HAP-1 (cell line): ENCODE measurements around the gene NR2E3.

Experiments
- DNase-seq, 2 experiments: peaks; one replicate each; pipeline ENCODE4 v3.0.0-alpha.2; 2016 to 2020; ENCODE audit warnings: low spot score in 2 of 2
- H3K27me3 ChIP-seq: fragments of 250-450 bp; sonication (Bioruptor Pico); 2 replicates; pipeline ENCODE4 v1.5.1; 2020; ENCODE audit warnings: low read depth, mild to moderate bottlenecking, moderate library complexity
- H3K36me3 ChIP-seq: fragments of 250-450 bp; sonication (Bioruptor Pico); replicated peaks from 2 replicates; pipeline ENCODE4 v1.5.1; 2020; ENCODE audit warnings: mild to moderate bottlenecking
- H3K4me1 ChIP-seq: fragments of 250-450 bp; sonication (Bioruptor Pico); 2 replicates; pipeline ENCODE4 v1.5.1; 2020; ENCODE audit warnings: mild to moderate bottlenecking
- H3K4me3 ChIP-seq: fragments of 250-450 bp; sonication (Bioruptor Pico); 2 replicates; pipeline ENCODE4 v1.5.1; 2020; ENCODE audit warnings: mild to moderate bottlenecking, moderate library complexity
- H3K9me3 ChIP-seq: fragments of 250-450 bp; sonication (Bioruptor Pico); 2 replicates; pipeline ENCODE4 v1.5.1; 2020; ENCODE audit warnings: mild to moderate bottlenecking, moderate library complexity
- in situ Hi-C: fragments of 300-500 bp; cut with MboI; formaldehyde crosslinking; loops from 3 replicates; pipeline ENCODE4 v1.14.3; 2020; ENCODE audit warnings: low sequenced_read_pairs, inconsistent platforms, mixed read lengths

Gene NR2E3

DNA sequence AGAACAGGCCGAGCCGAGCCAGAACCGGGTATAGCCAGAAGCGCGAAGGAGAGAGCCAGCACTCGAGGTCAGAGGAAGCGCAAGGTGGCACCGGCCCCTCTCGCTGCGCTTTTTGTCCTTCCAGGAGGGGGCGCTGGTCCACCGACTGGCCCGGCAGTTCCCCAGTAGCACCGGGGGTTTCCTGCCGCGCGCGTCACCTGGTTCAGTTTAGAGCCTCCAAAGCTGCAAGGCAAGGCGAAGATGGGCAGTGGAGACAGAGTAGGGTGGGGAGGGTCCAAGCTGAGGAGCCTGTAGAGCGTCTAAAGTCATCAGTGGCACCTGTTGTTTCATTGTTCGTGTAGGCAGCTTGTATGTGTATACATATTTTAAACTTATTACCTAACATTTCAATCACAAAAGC, 7.6 kb upstream of the NR2E3 start:
- DNase-seq: peak; percentile 45 to 87
- Histone ChIP-seq H3K4me1 (no peaks in the 10 kb centered on the region; the same call in 1 of the 2 replicates), H3K4me3 (no peak overlapping the region), H3K9me3 (no peaks in the 10 kb centered on the region), H3K27me3 (no peaks in the 10 kb centered on the region), H3K36me3 (no peaks in the 10 kb centered on the region)
- in situ Hi-C loops: no loop called here

DNA sequence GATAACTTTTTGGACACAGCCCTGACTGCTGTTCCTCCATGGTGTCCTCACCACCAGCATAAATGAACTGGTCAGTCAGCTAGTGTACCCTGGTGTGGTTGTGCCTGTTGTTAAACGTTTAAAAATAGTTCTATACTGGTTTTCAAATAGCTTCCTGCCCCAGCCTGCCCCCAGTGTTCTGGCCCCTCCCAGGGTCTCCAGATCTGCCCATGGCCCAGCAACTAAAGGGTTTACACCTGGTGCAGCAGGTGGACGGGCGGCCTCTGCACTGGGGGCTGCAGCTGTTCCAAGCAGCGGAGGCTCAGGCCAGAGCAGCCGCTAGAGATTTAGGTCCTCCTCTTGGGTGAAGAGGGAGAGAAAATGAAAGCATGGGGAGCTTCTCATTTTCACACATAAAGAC, 6.1 kb upstream of the NR2E3 start:
- H3K9me3 ChIP-seq: no peaks in the 10 kb centered on the region
- H3K4me1 ChIP-seq: no peaks in the 10 kb centered on the region; the same call in 1 of the 2 replicates
- no peak overlapping the region for H3K4me3 ChIP-seq
- no peaks in the 10 kb centered on the region for H3K36me3 ChIP-seq
- DNase-seq: no peak
- in situ Hi-C loops: no loop called here
- H3K27me3 ChIP-seq: no peaks in the 10 kb centered on the region

DNA sequence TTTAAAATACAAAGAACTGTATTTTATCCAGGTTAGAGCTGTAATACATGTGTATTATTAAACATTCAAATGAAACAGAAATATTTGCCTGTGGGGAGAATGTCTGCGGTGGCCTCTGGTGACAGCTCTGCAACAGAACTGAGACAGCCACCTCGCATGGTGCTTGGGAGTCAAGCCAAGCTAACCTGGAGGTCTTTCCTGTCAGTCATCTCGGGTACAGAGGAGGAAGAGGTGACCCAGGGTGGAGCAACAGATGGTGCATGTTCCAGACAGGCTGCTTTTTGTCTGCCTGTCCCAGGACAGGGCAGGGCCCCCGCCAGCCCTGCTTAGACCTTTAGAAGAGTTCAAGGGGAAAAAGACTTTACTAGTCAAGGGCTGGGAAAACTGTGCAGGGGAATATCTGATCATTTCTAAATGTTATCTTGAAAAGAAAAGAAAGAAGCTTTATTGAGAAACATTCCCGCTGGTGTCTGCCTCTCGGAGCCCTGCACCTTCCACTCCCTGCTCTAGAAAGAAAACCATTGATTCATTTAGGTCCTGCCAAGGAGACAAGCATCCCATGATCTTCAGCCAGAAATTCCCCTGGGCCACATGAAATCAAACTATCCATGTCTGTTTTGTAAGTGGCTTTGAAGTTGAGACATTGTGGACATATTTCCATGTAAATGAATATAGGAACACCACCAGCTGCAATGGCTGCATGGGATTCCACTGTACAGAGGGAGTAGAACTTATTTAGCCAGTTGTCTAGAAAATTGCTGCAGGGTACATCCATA, 5.5 kb upstream of the NR2E3 start:
- H3K4me3 ChIP-seq: no peak overlapping the region
- no peaks in the 10 kb centered on the region for H3K9me3 ChIP-seq
- no peaks in the 10 kb centered on the region for H3K36me3 ChIP-seq
- H3K27me3 ChIP-seq: no peaks in the 10 kb centered on the region
- in situ Hi-C loops: loop anchor here (5.0 kb wide), 1 partner anchor 352 kb away; no protein-coding TSS in a partner anchor
- peak in 1 of 2 experiments; percentile 28 for DNase-seq
- no peaks in the 10 kb centered on the region; the same call in 1 of the 2 replicates for H3K4me1 ChIP-seq

DNA sequence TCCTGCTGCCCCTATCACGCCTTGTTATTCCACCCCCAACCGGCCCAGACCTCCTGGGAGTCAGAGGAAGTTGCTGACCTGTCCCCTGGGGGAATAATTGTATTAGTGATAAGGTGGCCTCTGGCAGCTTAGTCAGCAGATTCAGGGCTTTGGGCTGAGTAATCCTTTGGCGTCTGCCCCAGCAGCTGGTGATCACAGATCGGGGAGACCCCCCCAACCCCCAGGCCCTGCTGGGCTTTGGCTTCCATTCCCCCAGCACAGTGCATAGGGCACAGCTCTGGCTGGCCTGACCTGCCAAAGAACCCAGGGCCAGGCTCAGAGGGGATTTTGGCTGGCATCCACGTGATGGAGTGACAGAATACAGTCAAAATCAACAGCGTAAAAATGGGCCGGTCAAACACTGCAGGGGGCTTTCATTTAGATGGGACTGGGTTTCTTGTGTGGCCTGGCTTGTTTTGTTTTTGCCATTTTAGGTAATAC, 3.9 kb upstream of the NR2E3 start:
- DNase-seq: no peak
- Histone ChIP-seq H3K27me3 (no peaks in the 10 kb centered on the region), H3K4me3 (no peak overlapping the region), H3K9me3 (no peaks in the 10 kb centered on the region), H3K4me1 (no peaks in the 10 kb centered on the region; the same call in 1 of the 2 replicates), H3K36me3 (no peaks in the 10 kb centered on the region)
- in situ Hi-C loops: loop anchor here (5.0 kb wide), 1 partner anchor 351 kb away; no protein-coding TSS in a partner anchor

DNA sequence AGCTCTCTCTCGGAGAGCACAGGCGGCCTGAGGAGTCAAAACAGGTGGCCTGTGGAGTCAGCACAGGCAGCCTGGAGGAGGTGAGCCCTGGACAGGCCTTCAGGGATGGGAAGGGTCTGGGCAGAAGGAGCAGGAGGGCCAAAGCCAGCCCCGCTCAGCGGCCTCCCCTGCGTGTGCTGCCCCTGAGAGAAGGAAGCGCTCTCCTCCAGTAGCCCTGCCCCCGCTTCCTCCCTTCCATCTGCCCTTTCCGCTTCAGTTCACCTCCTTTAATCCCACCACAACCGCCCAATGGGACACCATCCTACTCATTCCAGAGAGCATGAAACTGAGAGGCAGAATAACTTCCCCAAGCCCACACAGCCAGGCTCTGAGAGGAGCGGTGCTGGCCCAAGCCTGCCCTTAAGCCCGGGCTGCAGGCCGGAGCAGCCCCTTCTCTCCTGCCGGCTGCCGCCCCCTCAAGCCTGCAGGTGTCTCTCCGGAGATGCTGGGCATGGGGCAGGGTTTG, 3.2 kb upstream of the NR2E3 start:
- in situ Hi-C loops: loop anchor here (5.0 kb wide), 1 partner anchor 350 kb away; no protein-coding TSS in a partner anchor
- Histone ChIP-seq H3K4me3 (no peak overlapping the region), H3K9me3 (no peaks in the 10 kb centered on the region), H3K4me1 (no peaks in the 10 kb centered on the region; the same call in 1 of the 2 replicates), H3K36me3 (no peaks in the 10 kb centered on the region), H3K27me3 (no peaks in the 10 kb centered on the region)
- DNase-seq: no peak

DNA sequence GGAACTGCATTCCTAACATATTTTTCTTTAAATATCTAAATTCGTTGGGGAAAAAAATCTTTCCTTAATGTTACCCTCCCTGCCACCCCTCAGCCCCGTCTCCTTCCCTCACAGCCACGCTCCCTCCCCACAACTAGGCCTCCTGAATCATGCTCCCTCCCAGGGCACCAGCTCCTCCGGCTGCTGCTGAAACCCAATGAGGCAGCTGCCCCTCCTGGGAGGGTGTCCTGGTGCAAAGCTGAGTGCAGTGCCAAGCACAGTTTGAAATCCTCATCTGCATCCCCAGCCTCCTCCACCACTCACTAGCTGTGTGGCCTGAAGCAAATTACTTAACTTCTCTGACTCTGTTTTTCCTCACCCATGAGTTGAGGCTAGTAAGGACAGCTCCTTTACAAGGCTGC, 2.7 kb upstream of the NR2E3 start:
- no peaks in the 10 kb centered on the region for H3K27me3 ChIP-seq
- H3K4me3 ChIP-seq: no peak overlapping the region
- H3K36me3 ChIP-seq: no peaks in the 10 kb centered on the region
- in situ Hi-C loops: loop anchor here (5.0 kb wide), 1 partner anchor 350 kb away; no protein-coding TSS in a partner anchor
- H3K9me3 ChIP-seq: no peaks in the 10 kb centered on the region
- H3K4me1 ChIP-seq: no peaks in the 10 kb centered on the region; the same call in 1 of the 2 replicates
- DNase-seq: no peak

DNA sequence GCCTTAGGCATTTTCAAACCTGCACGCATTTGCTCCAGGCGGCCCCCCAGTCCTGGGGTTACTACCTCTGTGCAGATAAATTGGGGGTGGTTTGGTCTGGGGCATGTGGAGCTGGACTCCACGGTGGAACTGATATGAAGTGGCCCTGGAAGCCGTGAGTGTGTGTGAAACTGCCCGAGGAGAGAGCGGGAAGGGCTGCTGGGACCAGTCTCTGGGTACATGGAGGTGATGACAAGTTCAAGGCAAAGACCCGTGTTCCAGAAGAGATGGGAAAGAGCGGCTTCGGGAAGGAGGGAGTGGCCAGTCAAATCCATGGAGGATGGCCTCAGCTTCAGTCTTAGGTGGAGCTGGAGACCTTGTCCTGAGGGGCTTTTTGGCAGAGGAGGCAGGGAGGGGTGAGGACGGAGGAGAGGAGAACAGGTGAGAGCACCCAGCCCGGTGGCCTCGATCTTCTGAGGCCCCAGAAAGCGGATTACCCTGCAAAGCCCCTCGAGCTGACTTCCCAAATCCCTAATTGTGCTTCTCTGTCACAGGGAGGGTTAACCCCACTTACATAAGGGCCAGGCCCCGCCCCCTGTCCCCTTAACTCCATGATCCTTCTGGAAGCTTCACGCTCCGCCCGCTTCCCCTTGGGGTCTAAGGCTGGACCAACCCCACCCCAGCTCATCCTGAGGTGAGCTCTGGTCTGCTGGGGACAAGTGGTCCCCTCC, 1.9 kb upstream of the NR2E3 start:
- in situ Hi-C loops: loop anchor here (5.0 kb wide), 1 partner anchor 349 kb away; no protein-coding TSS in a partner anchor
- no peaks in the 10 kb centered on the region for H3K36me3 ChIP-seq
- no peaks in the 10 kb centered on the region; the same call in 1 of the 2 replicates for H3K4me1 ChIP-seq
- DNase-seq: no peak
- H3K27me3 ChIP-seq: no peaks in the 10 kb centered on the region
- H3K9me3 ChIP-seq: no peaks in the 10 kb centered on the region
- H3K4me3 ChIP-seq: no peak overlapping the region

DNA sequence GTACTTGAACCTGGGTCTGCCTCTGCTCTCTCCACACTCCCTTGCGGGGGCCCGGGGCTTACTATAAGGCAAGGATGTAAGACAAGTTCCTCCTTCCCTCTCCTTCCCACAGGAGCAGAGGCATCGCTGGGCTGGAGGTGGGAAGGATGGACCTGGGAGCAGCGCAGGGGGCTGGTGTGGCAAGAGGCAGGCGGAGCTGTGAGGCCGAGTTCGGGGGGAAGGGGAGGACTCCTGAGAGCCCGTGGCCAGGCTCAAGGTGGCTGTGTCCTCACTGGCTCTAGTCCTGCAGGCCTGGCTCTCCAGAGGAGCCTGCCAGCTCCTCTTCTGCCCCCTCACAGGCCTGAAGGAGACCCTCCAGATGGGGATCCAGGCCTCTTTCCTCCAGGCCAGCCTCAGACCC, 1.0 kb upstream of the NR2E3 start:
- in situ Hi-C loops: loop anchor here (5.0 kb wide), 1 partner anchor 348 kb away; no protein-coding TSS in a partner anchor
- Histone ChIP-seq H3K9me3 (no peaks in the 10 kb centered on the region), H3K36me3 (no peaks in the 10 kb centered on the region), H3K27me3 (no peaks in the 10 kb centered on the region), H3K4me1 (no peaks in the 10 kb centered on the region; the same call in 1 of the 2 replicates), H3K4me3 (no peak overlapping the region)
- DNase-seq: no peak

DNA sequence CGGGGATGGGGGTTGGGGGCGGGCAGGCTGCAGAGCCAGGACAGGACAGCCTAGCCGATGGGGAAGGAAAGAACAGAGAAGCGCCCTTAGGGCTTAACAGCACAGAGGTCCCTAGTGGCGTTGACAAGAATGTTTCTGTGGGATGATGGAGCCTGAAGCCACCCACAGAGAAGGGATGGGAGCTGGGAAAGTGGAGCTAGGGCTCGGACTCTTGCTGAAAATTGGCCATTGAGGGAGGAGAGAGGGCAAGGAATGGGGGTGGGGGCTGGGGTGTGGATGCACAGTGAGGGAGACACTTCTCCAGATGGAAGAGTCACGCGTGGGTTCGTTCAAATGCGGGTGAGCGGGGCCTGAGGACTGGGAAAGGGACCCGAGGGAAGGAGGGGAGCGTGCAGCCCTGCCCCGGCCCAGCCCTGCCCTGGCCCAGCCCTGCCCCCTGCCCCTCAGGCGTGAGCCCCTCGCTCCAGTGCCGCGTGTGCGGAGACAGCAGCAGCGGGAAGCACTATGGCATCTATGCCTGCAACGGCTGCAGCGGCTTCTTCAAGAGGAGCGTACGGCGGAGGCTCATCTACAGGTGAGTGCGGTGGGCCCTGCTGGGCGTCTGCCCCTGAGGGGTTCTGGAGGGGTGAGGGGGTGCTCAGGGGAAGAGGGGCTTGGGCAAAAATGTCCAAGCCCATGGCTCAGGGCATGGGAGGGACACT, 832 bp downstream of the NR2E3 start:
- in situ Hi-C loops: no loop called here
- H3K4me3 ChIP-seq: no peak overlapping the region

DNA sequence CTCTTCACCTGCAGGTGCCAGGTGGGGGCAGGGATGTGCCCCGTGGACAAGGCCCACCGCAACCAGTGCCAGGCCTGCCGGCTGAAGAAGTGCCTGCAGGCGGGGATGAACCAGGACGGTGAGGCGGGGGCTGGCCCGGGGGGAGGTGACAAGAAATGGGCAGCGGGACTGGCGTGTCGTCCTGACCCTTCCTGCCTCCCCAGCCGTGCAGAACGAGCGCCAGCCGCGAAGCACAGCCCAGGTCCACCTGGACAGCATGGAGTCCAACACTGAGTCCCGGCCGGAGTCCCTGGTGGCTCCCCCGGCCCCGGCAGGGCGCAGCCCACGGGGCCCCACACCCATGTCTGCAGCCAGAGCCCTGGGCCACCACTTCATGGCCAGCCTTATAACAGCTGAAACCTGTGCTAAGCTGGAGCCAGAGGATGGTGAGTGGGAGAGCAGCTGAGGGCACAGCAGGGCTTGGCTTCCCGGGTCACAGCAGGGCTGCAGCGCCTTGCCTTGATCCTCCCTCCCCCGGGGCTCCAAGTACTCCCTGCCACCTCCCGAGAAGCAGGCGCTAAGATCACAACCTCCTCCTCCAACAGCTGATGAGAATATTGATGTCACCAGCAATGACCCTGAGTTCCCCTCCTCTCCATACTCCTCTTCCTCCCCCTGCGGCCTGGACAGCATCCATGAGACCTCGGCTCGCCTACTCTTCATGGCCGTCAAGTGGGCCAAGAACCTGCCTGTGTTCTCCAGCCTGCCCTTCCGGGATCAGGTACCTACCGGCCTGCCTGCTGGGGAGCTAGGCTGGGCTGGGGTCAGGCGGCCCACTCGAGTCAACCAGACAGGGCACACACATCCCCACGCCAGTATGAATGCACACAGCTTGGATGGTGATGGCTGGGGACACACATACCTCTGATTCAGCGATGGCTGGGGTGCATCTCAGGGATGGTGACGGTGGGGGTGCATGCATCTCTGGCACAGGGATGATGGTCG, 1.7 kb downstream of the NR2E3 start:
- no peak overlapping the region for H3K4me3 ChIP-seq
- no peaks in the 10 kb centered on the region for H3K36me3 ChIP-seq
- H3K9me3 ChIP-seq: no peaks in the 10 kb centered on the region
- in situ Hi-C loops: no loop called here
- no peaks in the 10 kb centered on the region; the same call in 1 of the 2 replicates for H3K4me1 ChIP-seq
- DNase-seq: no peak
- no peaks in the 10 kb centered on the region for H3K27me3 ChIP-seq

More for the DNA sequence above, 832 bp downstream of the NR2E3 start:
- no peaks in the 10 kb centered on the region for H3K9me3 ChIP-seq
- no peaks in the 10 kb centered on the region for H3K36me3 ChIP-seq
- H3K4me1 ChIP-seq: no peaks in the 10 kb centered on the region; the same call in 1 of the 2 replicates
- no peaks in the 10 kb centered on the region for H3K27me3 ChIP-seq
- DNase-seq: no peak

DNA sequence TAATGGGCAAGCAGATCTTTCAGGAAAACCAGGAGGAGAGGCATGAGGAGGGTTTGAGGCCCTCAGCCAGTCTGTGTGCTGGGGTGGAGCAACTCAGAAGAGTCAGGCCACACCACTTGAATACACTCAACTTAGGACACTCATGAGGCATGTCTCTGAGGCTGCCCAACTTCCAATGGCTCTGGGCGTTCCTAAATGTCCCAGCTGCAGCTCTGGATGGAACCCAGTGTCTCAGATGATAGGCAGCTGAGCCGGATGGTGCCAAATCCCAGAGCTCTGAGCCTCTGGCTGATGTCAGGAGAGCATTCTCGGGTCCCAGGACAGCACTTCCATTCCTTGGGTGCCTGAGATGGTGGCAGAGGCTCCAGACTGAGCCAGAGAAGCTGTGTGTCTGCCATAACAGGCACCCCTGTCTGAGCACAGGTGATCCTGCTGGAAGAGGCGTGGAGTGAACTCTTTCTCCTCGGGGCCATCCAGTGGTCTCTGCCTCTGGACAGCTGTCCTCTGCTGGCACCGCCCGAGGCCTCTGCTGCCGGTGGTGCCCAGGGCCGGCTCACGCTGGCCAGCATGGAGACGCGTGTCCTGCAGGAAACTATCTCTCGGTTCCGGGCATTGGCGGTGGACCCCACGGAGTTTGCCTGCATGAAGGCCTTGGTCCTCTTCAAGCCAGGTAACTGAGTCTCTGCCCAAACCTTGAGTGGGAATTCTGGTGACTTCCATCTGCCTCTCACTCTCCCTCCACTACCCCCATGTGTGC, 2.8 kb downstream of the NR2E3 start:
- Histone ChIP-seq H3K9me3 (no peaks in the 10 kb centered on the region), H3K27me3 (no peaks in the 10 kb centered on the region), H3K4me3 (no peak overlapping the region), H3K4me1 (no peaks in the 10 kb centered on the region), H3K36me3 (no peaks in the 10 kb centered on the region)
- in situ Hi-C loops: no loop called here
- DNase-seq: no peak
